Lung (tissue), 12 donors: Measurements from ENCODE around the gene CCNI. TPM values are rescaled to one million over a fixed set of nuclear protein-coding genes. Genes with fewer than 3 reads are reported as not detected.

Experiments
- ATAC-seq: fragments of 200-7000 bp; cut with Tn5 transposase; one replicate; pipeline ENCODE4 v1.9.1; 2020; ENCODE audit warnings: moderate number of reproducible peaks; ENCODE audit not compliant: insufficient read depth, low FRiP score
- DNase-seq, 3 donors: peaks; one replicate each; pipeline ENCODE4 v3.0.0-alpha.2; 2013 to 2017
- H3K27ac ChIP-seq, 2 donors: one replicate each; pipeline ENCODE4 v1.5.1; 2013; ENCODE audit warnings: mild to moderate bottlenecking in 2 of 2, moderate library complexity in 2 of 2, control low read depth in 1 of 2, inconsistent platforms in 1 of 2, low read depth in 1 of 2, low read length in 1 of 2
- H3K27me3 ChIP-seq, 3 donors: one replicate each; pipeline ENCODE4 v1.5.1; 2013; ENCODE audit warnings: low read length in 2 of 3; ENCODE audit not compliant: control insufficient read depth in 3 of 3, insufficient read depth in 3 of 3
- H3K36me3 ChIP-seq, 4 donors: one replicate each; pipeline ENCODE4 v1.5.1; 2013; ENCODE audit warnings: low read length in 4 of 4, mild to moderate bottlenecking in 1 of 4, moderate library complexity in 1 of 4; ENCODE audit not compliant: control insufficient read depth in 4 of 4, insufficient read depth in 4 of 4
- H3K4me1 ChIP-seq, 5 donors: one replicate each; pipeline ENCODE4 v1.5.1; 2013; ENCODE audit warnings: low read length in 5 of 5, mild to moderate bottlenecking in 2 of 5, moderate library complexity in 1 of 5; ENCODE audit not compliant: control insufficient read depth in 5 of 5, insufficient read depth in 5 of 5
- H3K4me3 ChIP-seq: one replicate; pipeline ENCODE4 v1.5.1; 2013; ENCODE audit warnings: mild to moderate bottlenecking, control low read depth, moderate library complexity
- H3K9ac ChIP-seq, 2 donors: one replicate each; pipeline ENCODE4 v1.5.1; 2013; ENCODE audit warnings: low read length in 2 of 2, control low read depth in 1 of 2; ENCODE audit not compliant: insufficient read depth in 1 of 2
- H3K9me3 ChIP-seq, 4 donors: one replicate each; pipeline ENCODE4 v1.5.1; 2013; ENCODE audit warnings: low read length in 3 of 4, mild to moderate bottlenecking in 1 of 4, moderate library complexity in 1 of 4; ENCODE audit not compliant: control insufficient read depth in 4 of 4, insufficient read depth in 3 of 4
- WGBS, 2 donors: extraction: QIAGEN DNeasy Blood & Tissue Kit; methylation state at CpG; one replicate each; pipeline ENCODE4 v1.1.7; 2013; 5-methylcytosine and 5-hydroxymethylcytosine counted together
- polyA plus RNA-seq, 2 donors: library from polyadenylated mRNA; stranded (reverse); fragments of 200-250 nt; gene quantifications; one replicate each; pipeline ENCODE4 v1.2.1, GENCODE V29; 2013
- total RNA-seq, 2 donors: library from RNA; depleted of rRNA in 1 of 2; stranded (reverse); fragments of >200 nt in 1 of 2; gene quantifications; one replicate each; pipeline ENCODE4 v1.2.1, GENCODE V29; 2014 to 2021
- TF ChIP-seq, protein P1 (sequence below): IDR thresholded peaks from 2 replicates; pipeline ENCODE4 v1.5.1; 2012; ENCODE audit warnings: mild to moderate bottlenecking; ENCODE audit errors: control extremely low read depth, extremely low read depth
- donor health status: control.
- donor health status: control.
- donor health status: Bipolar disorder and iron deficiency.
- donor health status: healthy.
- donor health status: DM: yes; HTN: yes; CAD: no.

The CCNI gene
- total and polyA plus RNA-seq, 4 donors, result 62.8 to 313 (median 150) TPM

DNA sequence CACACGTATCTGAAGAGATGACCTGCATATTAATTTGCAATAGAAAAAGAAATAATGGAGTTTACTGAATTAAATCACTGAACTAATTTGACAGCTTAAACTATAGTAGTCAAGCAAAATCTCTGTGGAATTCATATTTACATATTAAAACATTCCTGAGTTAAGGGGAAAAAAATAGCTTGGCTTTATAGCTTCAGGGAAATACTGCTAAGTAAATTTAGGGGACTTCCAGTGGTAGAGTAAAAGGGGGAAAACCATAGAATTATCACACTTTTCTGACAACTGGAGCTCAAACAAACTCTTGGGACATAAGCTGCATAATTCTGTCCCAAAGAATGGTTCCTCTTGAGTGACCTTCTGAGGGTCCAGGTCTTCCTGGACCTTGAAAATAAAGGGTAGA is 28.6 kb upstream of the CCNI start:
- Histone ChIP-seq H3K9ac (peak overlapping the region in 1 of 2 donors; percentile 23), H3K4me1 (peaks cover 0 to 9% (median 5%) of the 10 kb centered on the region in 5 donors), H3K36me3 (no peaks in the 10 kb centered on the region), H3K27ac (no peak overlapping the region), H3K27me3 (no peaks in the 10 kb centered on the region), H3K9me3 (no peaks in the 10 kb centered on the region), H3K4me3 (no peak overlapping the region)
- WGBS, 2 donors, result 97 to 100% methylated on average over 1 of the region's 1 CpG
- TF ChIP-seq, protein P1, sequence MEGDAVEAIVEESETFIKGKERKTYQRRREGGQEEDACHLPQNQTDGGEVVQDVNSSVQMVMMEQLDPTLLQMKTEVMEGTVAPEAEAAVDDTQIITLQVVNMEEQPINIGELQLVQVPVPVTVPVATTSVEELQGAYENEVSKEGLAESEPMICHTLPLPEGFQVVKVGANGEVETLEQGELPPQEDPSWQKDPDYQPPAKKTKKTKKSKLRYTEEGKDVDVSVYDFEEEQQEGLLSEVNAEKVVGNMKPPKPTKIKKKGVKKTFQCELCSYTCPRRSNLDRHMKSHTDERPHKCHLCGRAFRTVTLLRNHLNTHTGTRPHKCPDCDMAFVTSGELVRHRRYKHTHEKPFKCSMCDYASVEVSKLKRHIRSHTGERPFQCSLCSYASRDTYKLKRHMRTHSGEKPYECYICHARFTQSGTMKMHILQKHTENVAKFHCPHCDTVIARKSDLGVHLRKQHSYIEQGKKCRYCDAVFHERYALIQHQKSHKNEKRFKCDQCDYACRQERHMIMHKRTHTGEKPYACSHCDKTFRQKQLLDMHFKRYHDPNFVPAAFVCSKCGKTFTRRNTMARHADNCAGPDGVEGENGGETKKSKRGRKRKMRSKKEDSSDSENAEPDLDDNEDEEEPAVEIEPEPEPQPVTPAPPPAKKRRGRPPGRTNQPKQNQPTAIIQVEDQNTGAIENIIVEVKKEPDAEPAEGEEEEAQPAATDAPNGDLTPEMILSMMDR, result no peak
- ATAC-seq (no peak), DNase-seq (no peak)

DNA sequence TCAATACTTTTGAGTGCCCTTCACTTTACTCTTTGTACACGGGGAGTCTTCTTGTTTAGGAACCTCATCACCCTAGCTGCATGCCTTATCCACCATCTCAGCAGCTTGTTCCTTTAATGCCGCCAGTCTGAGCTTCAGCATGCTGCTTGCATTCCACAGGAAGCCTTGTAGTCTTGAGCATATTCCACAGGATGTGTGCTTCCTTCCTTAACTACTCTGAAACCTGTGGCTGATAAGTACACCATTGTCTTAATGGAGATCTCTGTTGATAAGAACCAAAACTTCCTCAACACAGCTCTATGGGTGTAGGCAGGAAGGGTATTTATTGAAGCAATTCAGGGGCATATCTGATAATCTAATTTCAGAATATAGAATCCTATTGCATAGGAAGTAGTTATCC is 24.4 kb upstream of the CCNI start:
- H3K4me1 ChIP-seq, result peaks cover 0 to 11% (median 6%) of the 10 kb centered on the region in 5 donors
- ATAC-seq, result peak; percentile 33

DNA sequence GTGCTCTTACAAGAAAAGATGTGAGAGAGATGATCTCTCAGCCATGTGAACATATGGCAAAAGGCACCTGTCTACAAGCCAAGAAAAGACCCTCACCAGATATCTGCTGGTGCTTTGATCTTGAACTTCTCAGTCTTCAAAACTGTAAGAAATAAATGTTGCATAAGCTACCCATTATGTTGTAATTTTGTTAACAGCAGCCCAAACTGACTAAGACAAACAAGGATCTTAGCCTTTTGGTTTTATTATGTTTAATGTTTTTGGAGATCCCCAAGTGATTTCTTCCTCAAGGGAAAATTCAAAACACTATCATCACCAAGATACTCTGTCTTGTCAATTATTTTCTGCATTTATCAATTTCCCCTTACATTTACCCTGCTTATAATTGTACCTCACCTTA is 21.8 kb upstream of the CCNI start:
- Histone ChIP-seq H3K27me3 (no peaks in the 10 kb centered on the region), H3K4me1 (peaks cover 0 to 7% (median 4%) of the 10 kb centered on the region in 5 donors), H3K27ac (no peak overlapping the region), H3K4me3 (no peak overlapping the region), H3K36me3 (no peaks in the 10 kb centered on the region), H3K9me3 (no peaks in the 10 kb centered on the region), H3K9ac (no peak overlapping the region)
- DNase-seq, result no peak
- TF ChIP-seq, protein P1, result no peak
- no peak for ATAC-seq

More for the DNA sequence above, 24.4 kb upstream of the CCNI start:
- TF ChIP-seq, protein P1, result no peak
- 19 to 35% methylated on average over 2 of the region's 2 CpGs for WGBS, 2 donors
- Histone ChIP-seq H3K4me3 (no peak overlapping the region), H3K9me3 (no peaks in the 10 kb centered on the region), H3K36me3 (no peaks in the 10 kb centered on the region), H3K9ac (no peak overlapping the region), H3K27ac (no peak overlapping the region), H3K27me3 (no peaks in the 10 kb centered on the region)
- peak in 2 of 3 donors; percentile 17 to 49 for DNase-seq
